NK-92 treated with Interleukin-12 subunit alpha and Interleukin-12 subunit beta, amount 100 ng/mL, for 24 hours (cell line): ENCODE measurements around the gene NDUFA5.
"Not testable (repeated sequence)": the region's sequence is repeated elsewhere in the genome, so short reads cannot be mapped to it uniquely, and the experiment has no call there.

ENCODE experiments used
- DNase-seq: peaks from one replicate; lab custom pipeline; 2025; lab: John Stamatoyannopoulos, UW

NDUFA5 gene

DNA sequence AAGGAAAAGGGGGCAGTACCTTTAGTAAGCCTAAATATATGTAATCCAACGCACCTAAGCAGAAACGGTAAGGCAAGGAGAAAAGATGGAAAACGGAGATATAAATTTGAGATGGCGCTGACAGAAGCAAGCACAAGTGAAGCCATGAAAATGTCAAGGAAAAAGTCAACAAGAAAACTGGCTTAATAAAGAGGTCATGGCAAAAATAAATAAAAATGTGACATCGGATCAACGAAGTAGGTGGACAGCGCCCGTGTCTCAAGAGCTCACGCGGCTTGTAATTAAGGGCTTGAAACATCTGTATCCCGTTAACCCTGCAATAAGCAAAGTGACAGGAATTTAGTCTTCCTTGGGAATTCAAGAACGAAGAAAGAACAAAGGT lies 611 bp downstream of the NDUFA5 start:
- DNase-seq, result no peak

DNA sequence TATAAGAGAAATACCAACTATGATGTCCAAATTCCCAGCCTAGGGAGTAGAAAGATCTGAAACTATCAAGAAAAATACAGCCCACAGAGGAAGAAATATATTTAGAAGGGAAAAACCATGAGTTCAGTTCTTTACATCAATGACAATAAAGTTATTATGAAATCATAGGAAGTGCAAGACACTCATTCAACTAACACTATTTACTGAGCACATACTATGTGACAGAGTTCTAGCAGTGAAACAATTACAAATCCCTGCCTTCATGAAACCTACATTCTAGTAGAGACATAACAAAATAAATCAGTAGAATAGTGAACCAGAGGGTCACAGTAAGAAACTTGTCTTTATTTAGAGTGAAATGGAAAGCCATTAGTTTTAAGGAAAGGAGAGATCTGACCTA lies 2.1 kb downstream of the NDUFA5 start:
- no peak for DNase-seq

DNA sequence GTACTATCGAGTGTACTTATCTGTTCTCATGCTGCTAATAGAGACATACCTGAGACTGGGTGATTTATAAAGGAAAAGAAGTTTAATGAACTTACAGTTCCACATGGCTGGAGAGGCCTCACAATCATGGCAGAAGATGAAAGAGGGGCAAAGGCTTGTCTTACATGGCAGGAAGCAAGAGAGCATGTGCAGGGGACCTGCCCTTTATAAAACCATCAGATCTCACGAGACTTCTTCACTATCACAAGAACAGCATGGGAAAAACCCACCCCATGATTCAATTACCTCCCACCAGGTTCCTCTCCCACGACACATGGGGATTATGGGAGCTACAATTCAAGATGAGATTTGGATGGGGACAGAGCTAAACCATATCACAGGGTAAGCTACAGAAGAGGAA lies 4.5 kb downstream of the NDUFA5 start:
- DNase-seq, result no peak

GRCh38 chr7:123552641-123553040 lies 5.0 kb downstream of the NDUFA5 start:
- DNase-seq, result no peak

- not testable (repeated sequence) for DNase-seq
Observed at GRCh38 chr7:123552134-123552533, 5.5 kb downstream of the NDUFA5 start.

- no peak for DNase-seq
Observed at GRCh38 chr7:123548406-123548805, 9.2 kb downstream of the NDUFA5 start.

GRCh38 chr7:123539871-123540270 lies 17.7 kb downstream of the NDUFA5 start:
- no peak for DNase-seq

GRCh38 chr7:123538897-123539296 lies 18.7 kb downstream of the NDUFA5 start:
- DNase-seq, result no peak

- DNase-seq, result no peak
Observed at GRCh38 chr7:123538189-123538714, 19.4 kb downstream of the NDUFA5 start.

GRCh38 chr7:123537026-123537642 lies 20.5 kb downstream of the NDUFA5 start:
- DNase-seq, result no peak

GRCh38 chr7:123535517-123535916 lies 22.1 kb downstream of the NDUFA5 start:
- no peak for DNase-seq

DNA sequence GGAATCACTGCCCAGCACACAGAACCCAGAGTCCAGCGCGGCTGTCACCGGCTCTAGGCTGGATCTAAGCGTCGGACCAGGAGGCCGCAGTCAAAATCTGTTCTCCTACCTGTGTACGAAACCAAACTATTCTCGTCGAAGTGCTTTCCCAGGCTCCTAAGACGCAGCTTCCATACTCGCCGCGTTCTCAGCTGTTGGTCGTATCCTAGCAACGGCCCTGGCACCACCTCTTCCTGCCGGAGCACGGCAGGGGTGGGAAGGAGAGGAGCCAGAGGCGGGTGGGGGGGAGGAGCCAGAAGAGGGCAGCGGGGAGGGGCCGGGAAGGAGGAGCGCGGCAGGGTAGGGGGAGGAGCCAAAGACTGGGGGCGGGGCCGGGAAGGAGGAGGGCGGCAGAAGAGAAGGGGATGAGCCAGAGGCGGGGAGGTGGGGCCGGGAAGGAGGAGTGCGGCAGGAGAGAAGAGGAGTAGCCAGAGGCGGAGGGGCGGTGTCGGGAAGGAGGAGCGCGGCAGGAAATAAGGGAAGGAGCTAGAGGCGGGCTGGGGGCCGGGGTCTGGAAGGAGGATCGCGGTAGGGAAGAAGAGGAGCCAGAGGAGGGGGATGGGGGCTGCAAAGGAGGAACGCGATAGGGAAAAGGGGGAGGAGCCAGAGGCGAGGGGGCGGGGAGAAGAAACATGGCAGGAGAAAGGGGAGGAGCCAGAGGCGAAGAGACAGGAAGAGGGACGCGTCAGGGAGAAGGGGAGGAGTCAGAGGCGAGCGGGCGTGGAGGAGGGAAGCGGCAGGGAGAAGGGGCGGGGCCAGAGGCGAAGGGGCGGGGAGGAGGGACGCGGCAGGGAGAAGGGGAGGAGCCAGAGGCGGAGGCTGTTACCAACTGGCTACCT lies 23.0 kb downstream of the NDUFA5 start, which contains the start of gene IQUB:
Gene IQUB (minus strand): TSS at position 213 of the 878 bp plus-strand sequence. CDS start 22,255 bp downstream, outside the sequence.
- DNase-seq, result peak; percentile 75

- no peak for DNase-seq
Observed at GRCh38 chr7:123533929-123534382, 23.7 kb downstream of the NDUFA5 start.

GRCh38 chr7:123533553-123533917 lies 24.1 kb downstream of the NDUFA5 start:
- DNase-seq, result no peak

DNA sequence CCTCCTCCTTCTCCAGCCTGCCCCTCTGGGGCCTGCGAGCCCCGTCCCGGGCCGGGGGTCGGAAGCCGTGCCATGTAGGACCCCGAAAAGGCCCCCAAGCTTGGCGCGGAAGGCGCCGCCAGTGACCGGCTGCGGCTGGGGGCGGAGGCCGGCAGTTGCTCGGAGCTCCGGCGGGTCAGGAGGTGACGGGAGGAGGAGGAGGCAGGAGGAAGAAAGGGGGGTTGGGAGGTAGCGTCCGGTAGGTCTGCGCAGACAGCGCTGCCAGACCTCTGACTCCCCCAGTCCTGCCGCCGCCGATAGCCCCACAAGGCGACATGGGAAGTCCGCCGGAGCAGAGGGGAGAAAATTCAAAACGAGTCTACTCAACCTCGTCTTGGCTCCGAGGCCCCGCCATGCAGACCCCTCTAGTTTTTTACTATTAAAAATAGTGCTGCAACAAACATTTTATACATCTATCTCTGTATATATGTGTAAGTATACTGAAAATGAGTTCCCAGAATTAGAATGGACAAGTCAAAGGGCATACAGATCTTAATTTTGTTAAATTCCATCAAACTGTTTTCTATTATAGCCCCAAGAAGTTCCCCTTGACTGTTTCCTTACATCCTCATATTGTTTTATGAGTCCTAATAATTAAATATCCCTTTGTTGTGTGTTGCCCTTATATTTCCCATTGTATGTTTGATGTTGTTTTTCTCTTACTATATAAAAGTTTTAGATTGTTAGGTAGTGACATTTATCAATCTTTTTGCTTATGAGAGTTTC lies 24.6 kb downstream of the NDUFA5 start:
- peak; percentile 2 for DNase-seq

GRCh38 chr7:123532343-123532742 lies 25.3 kb downstream of the NDUFA5 start:
- not testable (repeated sequence) for DNase-seq

GRCh38 chr7:123530035-123530591 lies 27.5 kb downstream of the NDUFA5 start:
- DNase-seq, result not testable (repeated sequence)

DNA sequence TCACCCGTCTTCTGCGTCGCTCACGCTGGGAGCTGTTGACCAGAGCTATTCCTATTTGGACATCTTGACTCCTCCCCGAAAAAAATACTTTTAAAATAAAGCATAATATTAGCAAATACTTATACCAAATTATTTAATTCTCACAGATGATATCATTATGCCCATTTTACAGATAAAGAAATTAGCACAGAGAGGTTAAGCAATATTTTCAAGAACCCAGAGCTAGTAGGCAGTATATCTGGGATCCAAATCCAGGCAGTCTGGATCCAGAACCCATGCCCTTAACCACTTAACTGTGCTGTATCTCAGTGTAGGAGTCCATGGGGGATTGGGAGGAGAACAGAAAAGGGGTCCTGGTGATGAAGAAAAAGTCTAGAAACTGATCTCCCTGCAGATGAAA lies 29.4 kb downstream of the NDUFA5 start:
- no peak for DNase-seq

- DNase-seq, result not testable (repeated sequence)
Observed at GRCh38 chr7:123527712-123528225, 29.8 kb downstream of the NDUFA5 start.

DNA sequence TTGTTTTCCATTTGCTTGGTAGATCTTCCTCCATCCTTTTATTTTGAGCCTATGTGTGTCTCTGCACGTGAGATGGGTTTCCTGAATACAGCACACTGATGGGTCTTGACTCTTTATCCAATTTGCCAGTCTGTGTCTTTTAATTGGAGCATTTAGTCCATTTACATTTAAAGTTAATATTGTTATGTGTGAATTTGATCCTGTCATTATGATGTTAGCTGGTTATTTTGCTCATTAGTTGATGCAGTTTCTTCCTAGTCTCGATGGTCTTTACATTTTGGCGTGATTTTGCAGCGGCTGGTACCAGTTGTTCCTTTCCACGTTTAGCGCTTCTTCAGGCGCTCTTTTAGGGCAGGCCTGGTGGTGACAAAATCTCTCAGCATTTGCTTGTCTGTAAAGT lies 31.1 kb downstream of the NDUFA5 start:
- not testable (repeated sequence) for DNase-seq

DNA sequence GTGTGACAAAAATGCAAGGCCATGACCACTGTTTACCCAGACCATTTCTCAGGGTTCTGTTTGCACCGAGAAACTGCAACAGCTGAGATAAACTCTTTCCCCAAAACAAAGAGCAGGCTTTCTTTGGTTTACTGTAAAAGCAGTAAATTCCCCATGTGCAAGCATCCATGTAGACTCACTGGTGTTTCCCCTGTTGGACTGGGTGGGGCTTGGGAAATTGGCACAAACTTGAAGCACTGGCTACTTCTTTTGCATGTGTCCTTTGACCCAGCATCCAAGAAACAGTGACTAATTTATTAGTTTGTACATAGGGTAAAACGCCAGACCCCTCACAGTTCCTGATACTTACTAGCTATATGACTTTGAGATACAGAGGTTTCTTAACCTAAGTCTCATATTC lies 35.6 kb downstream of the NDUFA5 start:
- no peak for DNase-seq

GRCh38 chr7:123505221-123505620 lies 52.4 kb downstream of the NDUFA5 start:
- no peak for DNase-seq
